ENCODE results near the gene PARD3B.

The PARD3B gene

DNA sequence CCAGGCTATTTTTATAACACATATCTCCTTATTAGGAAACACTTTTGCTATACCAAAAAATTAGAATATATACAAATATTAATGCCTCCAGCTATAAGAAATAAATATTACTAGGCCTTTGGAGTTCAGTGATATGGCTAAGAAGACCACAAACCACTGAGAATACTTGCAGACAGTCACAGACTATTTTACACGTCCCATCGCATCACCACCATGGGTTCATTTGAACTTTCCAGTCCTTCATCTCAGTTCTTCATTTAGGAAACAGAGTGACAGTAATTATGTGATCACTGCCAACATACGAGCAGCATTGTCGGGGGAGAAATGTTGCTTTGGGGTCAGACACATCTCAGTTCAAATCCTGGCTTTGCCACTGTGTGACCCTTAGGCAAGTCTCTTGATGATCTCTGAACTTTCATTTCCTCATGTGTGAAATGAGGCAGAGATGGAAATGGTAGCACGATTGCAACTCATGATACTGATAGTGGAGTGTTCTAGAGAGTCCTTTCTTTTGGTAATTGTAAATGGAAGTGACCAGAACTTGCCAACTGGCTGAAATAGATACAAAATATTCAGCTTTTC is 998.1 kb downstream of the PARD3B start:
- FAIRE-seq, result no peak
- no peak for TF ChIP-seq POLR2AphosphoS5 (IDR thresholded peaks at IDR 0.05; ENCODE audit: low read depth, low read length)
- TF ChIP-seq TAF1 (IDR thresholded peaks at IDR 0.05; ENCODE audit: borderline replicate concordance, low read depth, low read length), result no peak
- TF ChIP-seq POLR2A (IDR thresholded peaks at IDR 0.05; ENCODE audit: low read depth, low read length), result no peak
- DNase-seq (ENCODE audit: insufficient read length), result no peak

DNA sequence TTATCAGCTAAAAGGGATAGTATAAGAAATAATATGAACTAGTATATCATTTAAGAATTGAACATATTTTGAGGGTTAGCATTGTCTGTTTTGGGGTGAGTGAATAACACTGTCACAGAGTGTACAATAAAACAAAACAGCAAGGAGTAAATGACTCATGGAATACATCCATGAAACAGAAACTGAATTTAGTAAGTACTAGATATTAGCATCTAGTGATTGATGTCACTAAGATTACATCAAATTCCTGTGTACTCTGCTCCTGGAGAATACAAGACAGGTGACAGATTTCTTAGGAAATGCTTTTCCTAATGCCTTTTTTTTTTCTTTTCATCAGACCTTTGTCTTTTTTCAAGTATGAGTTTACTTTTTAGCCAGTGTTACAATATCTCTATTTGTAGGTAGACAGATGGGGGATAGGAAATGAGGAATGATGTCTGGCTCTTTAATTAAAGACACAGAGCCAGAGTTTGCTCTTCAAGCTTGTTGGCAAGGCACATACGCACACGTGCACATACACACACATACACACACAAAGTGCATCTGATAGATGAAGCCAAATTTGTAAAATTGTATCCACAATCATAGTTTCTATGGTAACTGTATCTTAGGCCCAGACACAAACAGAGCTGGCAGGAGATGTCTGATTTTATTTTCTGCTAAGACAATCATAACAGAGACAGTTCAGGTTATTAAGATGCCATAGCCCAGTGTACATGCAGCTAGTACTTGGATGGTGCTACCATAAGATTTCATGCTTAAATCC is 998.8 kb downstream of the PARD3B start:
- DNase-seq (ENCODE audit: insufficient read length), result no peak
- no peak for TF ChIP-seq POLR2A (IDR thresholded peaks at IDR 0.05; ENCODE audit: low read depth, low read length)
- no peak for TF ChIP-seq TAF1 (IDR thresholded peaks at IDR 0.05; ENCODE audit: borderline replicate concordance, low read depth, low read length)
- TF ChIP-seq POLR2AphosphoS5 (IDR thresholded peaks at IDR 0.05; ENCODE audit: low read depth, low read length), result no peak
- FAIRE-seq, result no peak

DNA sequence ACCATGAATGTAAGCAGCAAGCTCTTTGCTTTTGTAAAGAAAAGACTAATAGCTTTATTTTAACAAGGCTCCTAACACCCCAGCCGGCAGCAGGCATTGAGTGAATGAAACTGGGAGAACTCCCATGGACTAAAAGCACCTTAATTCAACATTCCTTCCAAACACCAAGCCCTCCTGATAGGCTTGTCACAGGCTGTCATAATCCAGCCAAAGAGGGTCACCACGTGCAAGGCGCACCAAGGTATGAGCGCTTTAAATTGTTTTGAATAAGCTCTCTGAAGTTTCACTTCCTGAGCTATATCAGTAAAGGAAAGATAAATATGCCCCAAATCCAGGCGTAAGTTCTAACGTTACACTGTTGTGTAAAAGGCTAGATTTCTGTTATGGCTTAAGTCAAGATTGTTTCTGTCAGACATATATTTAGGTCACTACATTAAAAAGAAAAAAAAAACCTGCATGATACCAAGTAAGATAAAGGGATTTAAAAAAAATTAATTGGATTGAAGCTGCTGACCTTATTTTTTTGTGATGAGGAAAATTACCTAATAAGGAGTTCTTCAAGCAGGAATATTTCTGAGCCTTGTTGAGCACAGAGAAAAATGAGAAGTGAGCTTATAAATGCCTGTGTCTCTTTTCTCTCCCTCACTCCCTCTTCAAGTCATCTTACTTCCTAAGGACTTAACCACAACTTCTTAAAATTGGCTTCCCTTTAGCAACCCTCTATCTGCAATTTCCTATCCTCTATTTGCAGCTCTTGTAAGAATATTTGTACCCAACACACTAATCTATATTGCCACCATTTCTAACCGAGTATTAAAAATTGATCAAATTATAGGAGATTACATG is 1000.9 kb downstream of the PARD3B start:
- DNase-seq (ENCODE audit: insufficient read length) (no peak), FAIRE-seq (no peak)
- TF ChIP-seq POLR2A (IDR thresholded peaks at IDR 0.05; ENCODE audit: low read depth, low read length) (no peak), TAF1 (IDR thresholded peaks at IDR 0.05; ENCODE audit: borderline replicate concordance, low read depth, low read length) (no peak), POLR2AphosphoS5 (IDR thresholded peaks at IDR 0.05; ENCODE audit: low read depth, low read length) (no peak)

DNA sequence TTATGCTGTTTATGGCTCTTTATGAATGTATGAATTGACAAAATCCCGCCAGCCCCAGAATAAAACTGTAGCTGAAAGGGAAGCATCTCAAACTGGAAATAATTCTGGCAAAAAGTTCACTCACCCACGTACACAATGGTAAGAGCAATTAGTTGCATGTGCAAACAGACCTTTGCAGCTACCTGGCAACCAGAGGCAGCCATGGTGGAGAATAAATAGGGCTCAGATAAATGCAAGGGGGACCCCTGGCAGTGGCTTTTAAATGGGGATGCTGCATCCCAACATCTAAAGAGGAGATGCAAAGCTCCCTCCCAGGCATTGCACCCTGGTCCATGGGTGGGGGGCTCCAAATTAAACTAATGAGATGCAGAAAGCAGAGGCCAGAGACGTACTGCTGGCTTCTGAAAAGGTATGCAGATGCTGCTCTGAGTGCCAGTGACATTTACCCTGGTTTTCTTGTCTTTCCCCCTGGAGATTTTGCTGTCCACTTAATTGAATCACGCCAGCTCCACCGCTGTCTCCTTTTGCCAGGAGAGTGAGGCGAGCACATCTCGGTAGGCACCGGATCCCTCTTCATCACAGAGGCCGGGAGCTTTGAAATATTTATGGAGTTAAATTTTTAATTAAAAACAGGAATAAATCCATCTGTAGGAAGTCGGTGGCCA is 1010.4 kb downstream of the PARD3B start:
- DNase-seq (ENCODE audit: insufficient read length) (no peak), FAIRE-seq (no peak)
- no peak for TF ChIP-seq TAF1 (IDR thresholded peaks at IDR 0.05; ENCODE audit: borderline replicate concordance, low read depth, low read length)

GRCh38 chr2:205556357-205556756 is 1011.1 kb downstream of the PARD3B start:
- DNase-seq (ENCODE audit: insufficient read length) (no peak), FAIRE-seq (no peak)
- TF ChIP-seq POLR2A (IDR thresholded peaks at IDR 0.05; ENCODE audit: low read depth, low read length) (no peak), POLR2AphosphoS5 (IDR thresholded peaks at IDR 0.05; ENCODE audit: low read depth, low read length) (no peak), TAF1 (IDR thresholded peaks at IDR 0.05; ENCODE audit: borderline replicate concordance, low read depth, low read length) (no peak)

GRCh38 chr2:205556841-205557539 is 1011.7 kb downstream of the PARD3B start:
- FAIRE-seq (no peak), DNase-seq (ENCODE audit: insufficient read length) (no peak)
- TF ChIP-seq POLR2A (IDR thresholded peaks at IDR 0.05; ENCODE audit: low read depth, low read length) (no peak), POLR2AphosphoS5 (IDR thresholded peaks at IDR 0.05; ENCODE audit: low read depth, low read length) (no peak), TAF1 (IDR thresholded peaks at IDR 0.05; ENCODE audit: borderline replicate concordance, low read depth, low read length) (no peak)

DNA sequence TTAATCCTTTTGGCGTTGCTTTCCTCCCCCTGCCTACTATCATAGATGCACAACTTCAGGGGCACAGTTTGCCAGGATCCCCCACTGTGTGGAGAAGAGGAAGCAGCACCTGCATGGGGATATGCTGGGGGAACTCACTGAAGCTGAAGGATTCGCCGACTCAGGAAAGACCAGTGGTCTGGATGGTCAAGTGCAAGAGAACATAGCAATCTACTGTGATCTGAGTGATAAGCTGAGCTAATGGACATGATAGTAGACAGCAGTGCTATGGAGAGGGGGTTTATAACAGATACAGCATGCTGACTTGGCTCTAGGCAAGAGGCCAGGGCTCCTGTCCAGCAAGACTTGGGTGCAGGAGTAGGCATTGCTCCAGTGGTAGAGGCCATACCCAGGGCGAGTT is 1012.6 kb downstream of the PARD3B start:
- no peak for DNase-seq (ENCODE audit: insufficient read length)
- no peak for TF ChIP-seq TAF1 (IDR thresholded peaks at IDR 0.05; ENCODE audit: borderline replicate concordance, low read depth, low read length)
- FAIRE-seq, result no peak

- no peak for DNase-seq (ENCODE audit: insufficient read length)
- no peak for TF ChIP-seq TAF1 (IDR thresholded peaks at IDR 0.05; ENCODE audit: borderline replicate concordance, low read depth, low read length)
- TF ChIP-seq POLR2AphosphoS5 (IDR thresholded peaks at IDR 0.05; ENCODE audit: low read depth, low read length), result no peak
- no peak for TF ChIP-seq POLR2A (IDR thresholded peaks at IDR 0.05; ENCODE audit: low read depth, low read length)
- FAIRE-seq, result no peak
Measured at GRCh38 chr2:205561441-205561840, 1016.2 kb downstream of the PARD3B start.

DNA sequence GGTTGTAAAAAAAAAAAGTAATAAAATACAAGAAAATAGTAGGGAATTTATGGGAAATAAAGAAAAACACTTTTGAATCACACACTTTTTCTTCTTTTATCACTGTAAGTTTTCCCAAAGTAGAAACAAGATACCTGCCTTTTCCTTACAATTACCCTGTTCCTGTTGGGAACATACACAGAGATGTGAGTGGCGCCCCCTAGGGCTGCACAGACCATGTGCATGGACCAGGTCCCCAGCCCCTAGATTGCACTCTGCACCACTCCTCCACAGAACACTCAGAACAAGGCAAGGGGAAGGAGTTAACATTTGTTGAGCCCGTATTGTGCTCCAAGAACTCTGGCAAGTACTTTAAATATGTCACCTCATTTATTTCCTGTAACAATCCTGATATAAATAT is 1018.4 kb downstream of the PARD3B start:
- TF ChIP-seq POLR2AphosphoS5 (IDR thresholded peaks at IDR 0.05; ENCODE audit: low read depth, low read length) (no peak), POLR2A (IDR thresholded peaks at IDR 0.05; ENCODE audit: low read depth, low read length) (no peak), TAF1 (IDR thresholded peaks at IDR 0.05; ENCODE audit: borderline replicate concordance, low read depth, low read length) (no peak)
- FAIRE-seq (no peak), DNase-seq (ENCODE audit: insufficient read length) (peak; percentile 1)

DNA sequence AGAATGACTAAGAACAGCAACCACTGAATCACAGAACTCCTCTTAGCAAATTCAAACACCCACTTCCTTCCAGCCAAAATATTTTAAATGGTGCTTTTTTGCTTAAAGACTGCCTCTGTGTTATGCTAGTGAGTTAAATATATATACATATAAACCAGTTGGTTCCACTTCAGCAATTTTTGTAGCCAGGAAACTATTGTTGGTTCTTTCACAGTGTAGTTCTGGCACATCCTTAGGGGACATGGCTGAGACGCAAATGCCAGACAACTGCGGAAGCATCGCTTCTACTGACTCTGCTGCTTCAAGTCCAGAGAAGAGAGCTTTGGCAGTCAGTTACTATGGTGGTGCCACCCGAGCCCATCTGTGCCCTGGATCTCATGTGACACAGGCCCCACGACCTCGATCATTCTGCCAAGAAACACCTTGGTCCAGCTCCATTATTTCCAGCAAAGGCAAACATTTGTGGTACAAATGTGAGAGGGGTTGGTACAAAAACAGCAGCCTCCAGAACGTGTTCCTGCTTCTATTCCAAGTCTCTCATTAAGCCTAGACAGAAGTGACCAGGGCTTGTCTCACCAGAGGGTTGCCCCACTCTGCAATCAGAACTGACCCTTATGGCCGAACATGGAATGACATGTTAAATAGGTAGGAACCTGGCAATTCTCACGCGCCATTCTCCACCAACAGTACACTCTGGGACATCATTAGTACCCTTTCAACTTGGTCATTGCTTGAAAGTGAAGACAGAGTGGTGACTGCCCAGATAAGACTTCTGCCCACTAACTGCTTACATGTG is 1019.3 kb downstream of the PARD3B start:
- DNase-seq (ENCODE audit: insufficient read length), result no peak
- FAIRE-seq, result no peak
- TF ChIP-seq POLR2A (IDR thresholded peaks at IDR 0.05; ENCODE audit: low read depth, low read length), result no peak
- TF ChIP-seq POLR2AphosphoS5 (IDR thresholded peaks at IDR 0.05; ENCODE audit: low read depth, low read length), result no peak
- no peak for TF ChIP-seq TAF1 (IDR thresholded peaks at IDR 0.05; ENCODE audit: borderline replicate concordance, low read depth, low read length)

All from GM12892 (cell line).